H9 (cell line): Measurements from ENCODE around the gene LCE3D. TPM values are rescaled to one million over a fixed set of nuclear protein-coding genes. Genes with fewer than 3 reads are reported as not detected.

ENCODE experiments used
- DNase-seq: peaks from one replicate; pipeline ENCODE4 v3.0.0-alpha.2; 2017
- H2AFZ ChIP-seq: one replicate; pipeline ENCODE4 v1.6.1; 2013; ENCODE audit warnings: mild to moderate bottlenecking, low read length, control low read depth, moderate library complexity
- H2AK5ac ChIP-seq: 2 replicates; pipeline ENCODE4 v1.6.1; 2013; ENCODE audit warnings: low read length, control low read depth, mixed read lengths; ENCODE audit not compliant: insufficient read length
- H2BK120ac ChIP-seq: one replicate; pipeline ENCODE4 v1.6.1; 2013; ENCODE audit warnings: low read depth, mild to moderate bottlenecking, low read length, control low read depth, inconsistent platforms; ENCODE audit not compliant: poor library complexity, severe bottlenecking
- H2BK12ac ChIP-seq: 2 replicates; pipeline ENCODE4 v1.6.1; 2013; ENCODE audit warnings: low read length, control low read depth, mixed read lengths, low read depth; ENCODE audit not compliant: insufficient read length
- H2BK15ac ChIP-seq: 2 replicates; pipeline ENCODE4 v1.6.1; 2013; ENCODE audit warnings: low read depth, low read length, control low read depth
- H2BK20ac ChIP-seq: one replicate; pipeline ENCODE4 v1.6.1; 2013; ENCODE audit warnings: low read depth, mild to moderate bottlenecking, low read length, control low read depth, inconsistent platforms; ENCODE audit not compliant: poor library complexity, severe bottlenecking
- H2BK5ac ChIP-seq: 2 replicates; pipeline ENCODE4 v1.6.1; 2013; ENCODE audit warnings: low read length, control low read depth, mixed read lengths; ENCODE audit not compliant: insufficient read length
- H3K14ac ChIP-seq: 2 replicates; pipeline ENCODE4 v1.6.1; 2013; ENCODE audit warnings: low read length, control low read depth; ENCODE audit not compliant: insufficient read depth
- H3K18ac ChIP-seq: 2 replicates; pipeline ENCODE4 v1.6.1; 2013; ENCODE audit warnings: low read depth, mild to moderate bottlenecking, mixed read lengths, low read length, control low read depth; ENCODE audit not compliant: insufficient read length
- H3K23ac ChIP-seq: 2 replicates; pipeline ENCODE4 v1.6.1; 2013; ENCODE audit warnings: low read length, control low read depth, mixed read lengths, low read depth; ENCODE audit not compliant: insufficient read length
- H3K23me2 ChIP-seq: 2 replicates; pipeline ENCODE4 v1.6.1; 2013; ENCODE audit warnings: low read depth, mild to moderate bottlenecking, mixed read lengths, low read length, control low read depth; ENCODE audit not compliant: insufficient read length, poor library complexity, severe bottlenecking
- H3K27ac ChIP-seq: 2 replicates; pipeline ENCODE4 v1.5.1; 2013; ENCODE audit warnings: low read length, control low read depth, mixed read lengths, low read depth; ENCODE audit not compliant: insufficient read length
- H3K27me3 ChIP-seq: 2 replicates; pipeline ENCODE4 v1.6.1; 2013; ENCODE audit warnings: low read length, control low read depth, inconsistent platforms; ENCODE audit not compliant: insufficient read depth
- H3K4ac ChIP-seq: 2 replicates; pipeline ENCODE4 v1.6.1; 2013; ENCODE audit warnings: low read depth, mild to moderate bottlenecking, control low read depth, inconsistent platforms, low read length, moderate library complexity
- H3K4me1 ChIP-seq: 2 replicates; pipeline ENCODE4 v1.6.1; 2013; ENCODE audit warnings: low read length, control low read depth, inconsistent platforms; ENCODE audit not compliant: insufficient read depth
- H3K4me2 ChIP-seq: 2 replicates; pipeline ENCODE4 v1.6.1; 2013; ENCODE audit warnings: low read length, control low read depth, mixed read lengths; ENCODE audit not compliant: insufficient read length, insufficient read depth
- H3K56ac ChIP-seq: 2 replicates; pipeline ENCODE4 v1.6.1; 2013; ENCODE audit warnings: low read depth, mild to moderate bottlenecking, mixed read lengths, low read length, control low read depth; ENCODE audit not compliant: insufficient read length
- H3K79me1 ChIP-seq: 2 replicates; pipeline ENCODE4 v1.6.1; 2013; ENCODE audit warnings: low read depth, mild to moderate bottlenecking, moderate library complexity, low read length, control low read depth, inconsistent platforms; ENCODE audit not compliant: insufficient read depth, poor library complexity, severe bottlenecking
- H3K79me2 ChIP-seq: 2 replicates; pipeline ENCODE4 v1.6.1; 2013; ENCODE audit warnings: low read length, control low read depth, inconsistent platforms; ENCODE audit not compliant: insufficient read depth
- H3K9ac ChIP-seq: 2 replicates; pipeline ENCODE4 v1.6.1; 2013; ENCODE audit warnings: low read length, control low read depth, mixed read lengths; ENCODE audit not compliant: insufficient read length; ENCODE audit errors: extremely low read depth
- H3K9me3 ChIP-seq: one replicate; pipeline ENCODE4 v1.6.1; 2013; ENCODE audit warnings: low read depth, low read length, inconsistent platforms; ENCODE audit not compliant: control insufficient read depth
- H3T11ph ChIP-seq: one replicate; pipeline ENCODE4 v1.6.1; 2013; ENCODE audit warnings: mild to moderate bottlenecking, low read length, control low read depth, inconsistent platforms
- H4K20me1 ChIP-seq: one replicate; pipeline ENCODE4 v1.6.1; 2013; ENCODE audit not compliant: control insufficient read depth, insufficient read length, insufficient read depth
- H4K5ac ChIP-seq: 2 replicates; pipeline ENCODE4 v1.6.1; 2013; ENCODE audit warnings: low read depth, mild to moderate bottlenecking, mixed read lengths, low read length, control low read depth; ENCODE audit not compliant: insufficient read length
- H4K8ac ChIP-seq: replicated peaks from 2 replicates; pipeline ENCODE4 v1.6.1; 2013; ENCODE audit warnings: low read length, control low read depth, mixed read lengths, low read depth; ENCODE audit not compliant: insufficient read length
- H4K91ac ChIP-seq: 2 replicates; pipeline ENCODE4 v1.6.1; 2013; ENCODE audit warnings: low read depth, mild to moderate bottlenecking, moderate library complexity, mixed read lengths, low read length, control low read depth; ENCODE audit not compliant: insufficient read length
- H3K27ac Mint-ChIP-seq, 3 experiments: 2 replicates in 2 of 3; 3 replicates in 1 of 3; pipeline ENCODE4 v1.8.0; 2020 to 2021; ENCODE audit warnings: mixed read lengths in 3 of 3, mild to moderate bottlenecking in 1 of 3, moderate library complexity in 1 of 3
- H3K27me3 Mint-ChIP-seq: 2 replicates; pipeline ENCODE4 v1.8.0; 2021; ENCODE audit warnings: low read depth, mild to moderate bottlenecking, moderate library complexity, mixed read lengths
- H3K36me3 Mint-ChIP-seq, 3 experiments: 2 replicates in 2 of 3; 3 replicates in 1 of 3; pipeline ENCODE4 v1.8.0; 2020 to 2021; ENCODE audit warnings: low read depth in 3 of 3, mixed read lengths in 3 of 3; ENCODE audit not compliant: insufficient read depth in 1 of 3
- H3K4me1 Mint-ChIP-seq, 2 experiments: 2 replicates each; pipeline ENCODE4 v1.8.0; 2020; ENCODE audit warnings: mixed read lengths in 2 of 2
- H3K4me3 Mint-ChIP-seq, 2 experiments: 2 replicates in 1 of 2; 3 replicates in 1 of 2; pipeline ENCODE4 v1.8.0; 2020 to 2021; ENCODE audit warnings: mild to moderate bottlenecking in 2 of 2, mixed read lengths in 2 of 2, moderate library complexity in 1 of 2
- H3K9me3 Mint-ChIP-seq, 2 experiments: 2 replicates in 1 of 2; 3 replicates in 1 of 2; pipeline ENCODE4 v1.8.0; 2020; ENCODE audit warnings: mild to moderate bottlenecking in 2 of 2, mixed read lengths in 2 of 2, moderate library complexity in 1 of 2
- WGBS: extraction: QIAGEN DNeasy Blood & Tissue Kit; methylation state at CpG from one replicate; pipeline ENCODE4 v1.1.7; 2013; ENCODE audit warnings: missing lambda C conversion rate, low lambda C conversion rate, mixed read lengths; ENCODE audit not compliant: insufficient read length; ENCODE audit errors: extremely low coverage; 5-methylcytosine and 5-hydroxymethylcytosine counted together
- total RNA-seq: library from RNA; stranded (reverse); gene quantifications from 2 replicates; pipeline ENCODE4 v1.2.1, GENCODE V29; 2021
- TF ChIP-seq, protein P1 (sequence below): fragments of 200-600 bp; sonication (generic); conservative IDR thresholded peaks from 3 replicates; pipeline ENCODE4 v1.8.0; 2021; ENCODE audit warnings: antibody characterized with exemption, mild to moderate bottlenecking

The LCE3D gene
- total RNA-seq, 1 experiment from 2014 or later: not detected

DNA sequence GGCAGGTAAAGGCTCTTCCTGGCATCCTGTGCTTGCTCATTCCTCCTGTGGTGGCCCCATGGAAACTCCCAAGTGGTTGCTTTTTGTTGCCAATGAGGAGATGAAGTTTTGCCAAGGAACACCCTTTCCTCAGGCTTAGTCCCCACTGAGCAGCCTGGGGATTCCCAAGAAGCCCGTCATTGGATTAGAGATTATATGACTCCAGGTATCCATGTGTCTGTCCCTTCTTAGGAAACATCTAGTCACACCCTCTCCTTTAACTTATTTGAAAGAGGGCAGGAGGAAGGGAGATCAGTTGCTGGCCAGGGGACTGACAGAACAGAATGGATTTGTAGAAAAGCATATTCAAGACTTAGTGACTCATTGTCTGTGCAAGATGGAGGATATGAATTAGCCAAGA is 46.4 kb upstream of the LCE3D start:
- no peak overlapping the region for H2AK5ac ChIP-seq
- no peak overlapping the region for H3K9ac ChIP-seq
- H2BK120ac ChIP-seq: no peak overlapping the region
- H3K27ac ChIP-seq: no peak overlapping the region
- peaks cover 96% of the 10 kb centered on the region for H3K9me3 ChIP-seq
- no peaks in the 10 kb centered on the region for H3K79me1 ChIP-seq
- Mint-ChIP-seq H3K27ac (no peak overlapping the region), H3K4me1 (no peaks in the 10 kb centered on the region), H3K9me3 (peaks cover 90 to 92% of the 10 kb centered on the region in 2 experiments), H3K36me3 (peaks cover 10 to 48% (median 15%) of the 10 kb centered on the region in 3 experiments; a peak in 6 of 7 replicates), H3K4me3 (no peak overlapping the region), H3K27me3 (peaks cover 2% of the 10 kb centered on the region)
- no peak overlapping the region for H3K23ac ChIP-seq
- H3K56ac ChIP-seq: no peak overlapping the region
- no peaks in the 10 kb centered on the region for H3K4me1 ChIP-seq
- no peaks in the 10 kb centered on the region for H3K23me2 ChIP-seq
- H4K8ac ChIP-seq: no peak overlapping the region
- no peak overlapping the region for H4K91ac ChIP-seq
- H4K20me1 ChIP-seq: no peaks in the 10 kb centered on the region
- no peak overlapping the region for H3K18ac ChIP-seq
- H3K27me3 ChIP-seq: no peaks in the 10 kb centered on the region
- no peak overlapping the region for H4K5ac ChIP-seq
- WGBS: no CpG with 5 or more reads among the region's 1 CpG
- no peak overlapping the region for H3T11ph ChIP-seq
- TF ChIP-seq, protein P1, sequence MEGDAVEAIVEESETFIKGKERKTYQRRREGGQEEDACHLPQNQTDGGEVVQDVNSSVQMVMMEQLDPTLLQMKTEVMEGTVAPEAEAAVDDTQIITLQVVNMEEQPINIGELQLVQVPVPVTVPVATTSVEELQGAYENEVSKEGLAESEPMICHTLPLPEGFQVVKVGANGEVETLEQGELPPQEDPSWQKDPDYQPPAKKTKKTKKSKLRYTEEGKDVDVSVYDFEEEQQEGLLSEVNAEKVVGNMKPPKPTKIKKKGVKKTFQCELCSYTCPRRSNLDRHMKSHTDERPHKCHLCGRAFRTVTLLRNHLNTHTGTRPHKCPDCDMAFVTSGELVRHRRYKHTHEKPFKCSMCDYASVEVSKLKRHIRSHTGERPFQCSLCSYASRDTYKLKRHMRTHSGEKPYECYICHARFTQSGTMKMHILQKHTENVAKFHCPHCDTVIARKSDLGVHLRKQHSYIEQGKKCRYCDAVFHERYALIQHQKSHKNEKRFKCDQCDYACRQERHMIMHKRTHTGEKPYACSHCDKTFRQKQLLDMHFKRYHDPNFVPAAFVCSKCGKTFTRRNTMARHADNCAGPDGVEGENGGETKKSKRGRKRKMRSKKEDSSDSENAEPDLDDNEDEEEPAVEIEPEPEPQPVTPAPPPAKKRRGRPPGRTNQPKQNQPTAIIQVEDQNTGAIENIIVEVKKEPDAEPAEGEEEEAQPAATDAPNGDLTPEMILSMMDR: no peak
- H3K14ac ChIP-seq: no peak overlapping the region
- no peak overlapping the region for H2AFZ ChIP-seq
- H3K79me2 ChIP-seq: no peaks in the 10 kb centered on the region
- no peak overlapping the region for H2BK20ac ChIP-seq
- no peak for DNase-seq
- H2BK12ac ChIP-seq: no peak overlapping the region
- no peak overlapping the region for H2BK5ac ChIP-seq
- no peak overlapping the region for H2BK15ac ChIP-seq
- H3K4ac ChIP-seq: no peak overlapping the region
- no peak overlapping the region for H3K4me2 ChIP-seq
